H1 (cell line): ENCODE measurements around the gene SMARCC1. TPM values are rescaled to one million over a fixed set of nuclear protein-coding genes. Genes with fewer than 3 reads are reported as not detected.

ENCODE experiments used
- RNF2 ChIP-seq: fragments of 200-900, 300-1000 bp; sonication (generic); IDR thresholded peaks from 2 replicates; pipeline ENCODE4 v1.7.1; 2016; ENCODE audit warnings: borderline replicate concordance, low read depth, mild to moderate bottlenecking, antibody characterized with exemption, low read length; ENCODE audit not compliant: poor library complexity, severe bottlenecking; ENCODE audit errors: missing control alignments
- RXRA ChIP-seq: IDR thresholded peaks from 2 replicates; pipeline ENCODE4 v1.6.1; 2011; ENCODE audit warnings: low read depth, mild to moderate bottlenecking, low read length, moderate library complexity; ENCODE audit not compliant: insufficient read depth
- SIRT6 ChIP-seq: IDR thresholded peaks from one replicate; pipeline ENCODE4 v1.7.1; 2012; ENCODE audit warnings: low read length, inconsistent platforms
- polyA plus RNA-seq, 7 experiments: library from polyadenylated mRNA; depleted of rRNA in 3 of 7; stranded (reverse) in 5 of 7; unstranded in 2 of 7; fragments of >200 nt in 5 of 7; fragments of 200-250 nt in 2 of 7; gene quantifications; 1 replicate in 5 of 7; 2 replicates in 1 of 7; 4 replicates in 1 of 7; pipeline versions ENCODE4 v1.2.1 to v1.2.3, GENCODE V29; 2011 to 2013; ENCODE audit warnings: missing spikeins in 2 of 7, mixed read lengths in 2 of 7
- total RNA-seq: library from RNA; stranded (reverse); fragmentation: NEBNext Ultra II Directional; extraction: Animal tissue kit (Norgen Biotek cat#: 25700); gene quantifications from 2 replicates; pipeline ENCODE4 v1.2.1, GENCODE V29; 2021

The SMARCC1 gene
- total and polyA plus RNA-seq, 2 of the 8 experiments (the other 6 are each of a cell fraction or from before 2014, with no cell fraction given), result 64.1 to 335 TPM

DNA sequence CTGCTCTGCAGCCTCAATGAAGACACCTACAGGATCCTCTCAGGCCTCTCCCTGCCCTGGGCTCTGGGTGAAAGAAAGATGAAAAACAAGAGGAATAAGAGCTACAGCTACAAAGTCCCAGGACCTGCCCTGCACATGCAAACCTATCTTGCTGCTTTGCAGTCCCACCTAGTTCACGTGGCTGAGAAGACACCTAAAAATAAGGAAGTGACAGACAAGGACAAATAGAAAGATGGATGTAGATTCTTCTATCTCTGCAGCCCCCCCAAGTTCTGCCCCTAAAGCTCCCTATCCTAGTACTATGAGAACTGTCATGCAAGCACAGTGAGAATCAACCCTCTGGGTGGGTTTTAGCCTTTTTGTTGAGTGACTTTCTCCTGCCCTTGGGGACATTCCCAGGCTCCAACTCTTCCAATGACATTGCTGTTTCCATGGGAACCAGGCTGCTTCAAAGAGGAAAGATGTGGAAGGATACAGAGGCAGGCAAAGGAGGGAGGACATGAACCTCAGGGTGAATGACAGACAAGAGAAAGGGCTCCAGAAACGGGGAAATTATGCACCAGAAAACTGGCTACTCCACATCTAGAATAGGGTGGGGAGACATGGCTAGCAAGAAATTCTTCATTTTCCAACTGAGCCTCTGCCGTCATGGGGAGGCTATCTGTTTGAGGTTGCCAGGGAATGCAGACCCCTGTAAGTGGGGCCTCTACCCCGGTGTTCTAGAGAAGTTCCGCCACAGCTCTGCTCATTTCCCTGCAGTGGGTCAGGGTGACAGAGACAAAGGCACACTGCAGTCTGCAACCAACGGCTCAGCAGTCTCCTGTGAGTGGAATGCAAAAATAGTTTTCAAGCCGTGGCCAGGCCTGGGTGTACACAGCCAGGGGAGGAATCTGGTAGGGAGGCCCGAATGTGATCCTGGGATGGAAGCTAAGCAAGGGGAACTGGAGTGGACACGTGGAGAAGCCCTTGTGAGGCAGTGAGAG, 208.2 kb downstream of the SMARCC1 start (continued):
- TF ChIP-seq RXRA (no peak), SIRT6 (no peak), RNF2 (no peak)
